ENCODE measurements around the gene SIN3A.
"Not testable (repeated sequence)": the region's sequence is repeated elsewhere in the genome, so short reads cannot be mapped to it uniquely, and the experiment has no call there.

Gene SIN3A

GRCh38 chr15:75450307-75451201, 936 bp downstream of the SIN3A start:
- DNase-seq = peak; percentile 97

GRCh38 chr15:75449585-75450306, 1.7 kb downstream of the SIN3A start:
- DNase-seq = no peak

GRCh38 chr15:75448171-75448570, 3.3 kb downstream of the SIN3A start:
- DNase-seq = peak; percentile 56 to 68

- DNase-seq = no peak
These were observed 5.3 kb downstream of the SIN3A start for GRCh38 chr15:75446151-75446550.

GRCh38 chr15:75445324-75445723, 6.2 kb downstream of the SIN3A start:
- not testable (repeated sequence) for DNase-seq

- DNase-seq = not testable (repeated sequence)
These were observed 7.5 kb downstream of the SIN3A start for GRCh38 chr15:75443972-75444453.

GRCh38 chr15:75437721-75438120, 13.8 kb downstream of the SIN3A start:
- DNase-seq = no peak

GRCh38 chr15:75436881-75437280, 14.6 kb downstream of the SIN3A start:
- no peak for DNase-seq

- DNase-seq = no peak
These were observed 19.8 kb downstream of the SIN3A start for GRCh38 chr15:75431682-75432081.

GRCh38 chr15:75431270-75431669, 20.2 kb downstream of the SIN3A start:
- DNase-seq = no peak

GRCh38 chr15:75430259-75430658, 21.2 kb downstream of the SIN3A start:
- no peak for DNase-seq

GRCh38 chr15:75428152-75428551, 23.3 kb downstream of the SIN3A start:
- DNase-seq = no peak

- no peak for DNase-seq
These were observed 25.5 kb downstream of the SIN3A start for GRCh38 chr15:75425966-75426500.

GRCh38 chr15:75422554-75422953, 28.9 kb downstream of the SIN3A start:
- no peak for DNase-seq

GRCh38 chr15:75420698-75421097, 30.8 kb downstream of the SIN3A start:
- DNase-seq = no peak

GRCh38 chr15:75416584-75416983, 34.9 kb downstream of the SIN3A start:
- DNase-seq = no peak

- DNase-seq = no peak
These were observed 41.3 kb downstream of the SIN3A start for GRCh38 chr15:75410196-75410595.

GRCh38 chr15:75407083-75407482, 44.4 kb downstream of the SIN3A start:
- no peak for DNase-seq

- DNase-seq = no peak
These were observed 47.6 kb downstream of the SIN3A start for GRCh38 chr15:75403892-75404291.

GRCh38 chr15:75397494-75397893, 54.0 kb downstream of the SIN3A start:
- DNase-seq = no peak

GRCh38 chr15:75389791-75390382, 61.6 kb downstream of the SIN3A start:
- DNase-seq = no peak

- not testable (repeated sequence) for DNase-seq
These were observed 67.5 kb downstream of the SIN3A start for GRCh38 chr15:75383986-75384385.

GRCh38 chr15:75380773-75381172, 70.7 kb downstream of the SIN3A start:
- no peak for DNase-seq
